ENCODE data around the gene LHFPL6.

Gene LHFPL6

GRCh38 chr13:39463611-39464010 lies 139.4 kb downstream of the LHFPL6 start:
- DNase-seq (ENCODE audit: low read depth) = no peak
- no peak overlapping the region for H3K4me3 ChIP-seq (ENCODE audit: control insufficient read depth, low read depth, low read length)
- TF ChIP-seq, protein P1, sequence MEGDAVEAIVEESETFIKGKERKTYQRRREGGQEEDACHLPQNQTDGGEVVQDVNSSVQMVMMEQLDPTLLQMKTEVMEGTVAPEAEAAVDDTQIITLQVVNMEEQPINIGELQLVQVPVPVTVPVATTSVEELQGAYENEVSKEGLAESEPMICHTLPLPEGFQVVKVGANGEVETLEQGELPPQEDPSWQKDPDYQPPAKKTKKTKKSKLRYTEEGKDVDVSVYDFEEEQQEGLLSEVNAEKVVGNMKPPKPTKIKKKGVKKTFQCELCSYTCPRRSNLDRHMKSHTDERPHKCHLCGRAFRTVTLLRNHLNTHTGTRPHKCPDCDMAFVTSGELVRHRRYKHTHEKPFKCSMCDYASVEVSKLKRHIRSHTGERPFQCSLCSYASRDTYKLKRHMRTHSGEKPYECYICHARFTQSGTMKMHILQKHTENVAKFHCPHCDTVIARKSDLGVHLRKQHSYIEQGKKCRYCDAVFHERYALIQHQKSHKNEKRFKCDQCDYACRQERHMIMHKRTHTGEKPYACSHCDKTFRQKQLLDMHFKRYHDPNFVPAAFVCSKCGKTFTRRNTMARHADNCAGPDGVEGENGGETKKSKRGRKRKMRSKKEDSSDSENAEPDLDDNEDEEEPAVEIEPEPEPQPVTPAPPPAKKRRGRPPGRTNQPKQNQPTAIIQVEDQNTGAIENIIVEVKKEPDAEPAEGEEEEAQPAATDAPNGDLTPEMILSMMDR (conservative IDR thresholded peaks at IDR 0.05; ENCODE audit: control insufficient read depth, insufficient read depth, low read depth, low read length) = no peak

- DNase-seq (ENCODE audit: low read depth) = no peak
- TF ChIP-seq, protein P1 (conservative IDR thresholded peaks at IDR 0.05; ENCODE audit: control insufficient read depth, insufficient read depth, low read depth, low read length) = no peak
- no peak overlapping the region for H3K4me3 ChIP-seq (ENCODE audit: control insufficient read depth, low read depth, low read length)
Observed at GRCh38 chr13:39462906-39463305, 140.1 kb downstream of the LHFPL6 start.

DNA sequence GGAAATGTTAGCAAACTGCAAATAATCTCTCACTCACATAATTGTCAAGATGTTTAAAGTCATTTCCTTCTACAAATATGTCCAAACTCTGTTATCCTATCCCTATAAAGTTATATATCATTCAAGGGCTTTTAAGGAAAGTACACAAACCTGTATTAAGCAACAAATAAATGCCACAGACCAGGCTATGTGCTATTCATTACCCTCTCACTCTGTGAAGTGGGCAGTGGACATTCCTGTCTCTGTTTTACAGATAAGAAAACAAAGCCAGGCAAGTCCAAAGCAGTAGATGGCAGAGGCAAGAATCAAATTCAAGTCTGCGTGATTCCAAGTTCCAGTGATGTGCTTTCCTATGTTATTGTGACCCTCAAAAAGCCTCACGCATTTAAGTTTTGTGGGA lies 140.6 kb downstream of the LHFPL6 start:
- no peak for DNase-seq (ENCODE audit: low read depth)
- TF ChIP-seq, protein P1 (conservative IDR thresholded peaks at IDR 0.05; ENCODE audit: control insufficient read depth, insufficient read depth, low read depth, low read length) = no peak
- no peak overlapping the region for H3K4me3 ChIP-seq (ENCODE audit: control insufficient read depth, low read depth, low read length)

DNA sequence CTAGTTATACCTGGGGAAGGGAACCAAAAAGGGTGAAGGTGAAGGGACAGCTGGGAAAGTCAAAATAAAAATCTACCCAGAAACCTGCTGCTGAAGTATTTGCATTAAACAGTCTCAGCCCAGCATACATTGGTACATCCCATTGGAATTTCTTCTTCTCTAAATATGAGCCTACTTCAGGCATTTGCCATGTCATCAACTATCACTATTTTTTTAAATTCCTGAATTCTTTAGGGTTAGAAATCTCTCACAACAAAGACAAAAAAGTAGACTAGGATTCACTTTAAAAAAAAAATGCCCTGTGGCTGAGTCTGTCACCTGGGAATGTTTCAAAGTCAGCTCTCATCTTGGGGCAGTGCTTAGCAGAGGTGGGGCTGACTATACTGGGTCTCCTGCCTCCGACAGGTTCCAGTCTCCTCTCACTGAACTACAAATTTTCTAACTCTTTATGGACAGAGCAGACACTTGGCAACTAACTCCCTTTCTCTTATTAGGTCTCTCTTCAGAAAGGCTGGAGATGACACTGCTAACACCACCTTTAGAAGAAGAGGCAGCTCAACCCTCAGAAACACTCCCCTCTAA lies 141.2 kb downstream of the LHFPL6 start:
- TF ChIP-seq, protein P1 (conservative IDR thresholded peaks at IDR 0.05; ENCODE audit: control insufficient read depth, insufficient read depth, low read depth, low read length) = no peak
- no peak overlapping the region for H3K4me3 ChIP-seq (ENCODE audit: control insufficient read depth, low read depth, low read length)
- DNase-seq (ENCODE audit: low read depth) = no peak

GRCh38 chr13:39457274-39457673 lies 145.7 kb downstream of the LHFPL6 start:
- H3K4me3 ChIP-seq (ENCODE audit: control insufficient read depth, low read depth, low read length) = no peak overlapping the region
- TF ChIP-seq, protein P1 (conservative IDR thresholded peaks at IDR 0.05; ENCODE audit: control insufficient read depth, insufficient read depth, low read depth, low read length) = no peak
- no peak for DNase-seq (ENCODE audit: low read depth)

- peak; percentile 13 for DNase-seq (ENCODE audit: low read depth)
- TF ChIP-seq, protein P1 (conservative IDR thresholded peaks at IDR 0.05; ENCODE audit: control insufficient read depth, insufficient read depth, low read depth, low read length) = no peak
- H3K4me3 ChIP-seq (ENCODE audit: control insufficient read depth, low read depth, low read length) = no peak overlapping the region
Observed at GRCh38 chr13:39455521-39456175, 147.3 kb downstream of the LHFPL6 start.

All from fibroblast of mammary gland (primary cell).